Activated T-cell treated with anti-CD3 and anti-CD28 coated beads, Interleukin-2, amount 50 U/mL, for 72 hours (primary cell): ENCODE measurements around the gene RORC. TPM values are rescaled to one million over a fixed set of nuclear protein-coding genes. Genes with fewer than 3 reads are reported as not detected.
"Not testable (repeated sequence)": the region's sequence is repeated elsewhere in the genome, so short reads cannot be mapped to it uniquely, and the experiment has no call there.

Experiments used
- ATAC-seq, 2 donors: fragments of 150-1000 bp; cut with Tn5 transposase; replicated peaks in 1 of 2; 2 replicates each; pipeline ENCODE4 v1.10.0; 2021; ENCODE audit warnings: moderate library complexity in 2 of 2, mild to moderate bottlenecking in 1 of 2
- DNase-seq, 2 donors: peaks; one replicate each; pipeline ENCODE4 v3.0.0; 2021 to 2022; ENCODE audit warnings: mixed read lengths in 1 of 2
- H3K27ac Mint-ChIP-seq: one replicate; pipeline ENCODE4 v1.8.0; 2022; ENCODE audit warnings: mild to moderate bottlenecking, moderate library complexity, mixed read lengths
- H3K27me3 Mint-ChIP-seq: one replicate; pipeline ENCODE4 v1.8.0; 2022; ENCODE audit warnings: low read depth, mixed read lengths
- H3K36me3 Mint-ChIP-seq, 2 donors: one replicate each; pipeline ENCODE4 v1.8.0; 2022; ENCODE audit warnings: mixed read lengths in 2 of 2, mild to moderate bottlenecking in 1 of 2; ENCODE audit not compliant: insufficient read depth in 2 of 2
- H3K4me1 Mint-ChIP-seq: one replicate; pipeline ENCODE4 v1.8.0; 2022; ENCODE audit warnings: low read depth, mixed read lengths
- H3K4me3 Mint-ChIP-seq, 2 donors: one replicate each; pipeline ENCODE4 v1.8.0; 2022; ENCODE audit warnings: mild to moderate bottlenecking in 2 of 2, mixed read lengths in 2 of 2, moderate library complexity in 2 of 2
- H3K9me3 Mint-ChIP-seq, 2 donors: one replicate each; pipeline ENCODE4 v1.8.0; 2022; ENCODE audit warnings: mixed read lengths in 2 of 2
- total RNA-seq, 2 donors: library from RNA; stranded (reverse); gene quantifications; one replicate each; pipeline ENCODE4 v1.2.3, GENCODE V29; 2022

The RORC gene
- 10 to 100 TPM in 1 of 2 donors, 1 to 10 TPM in 1; 1.8 to 10.3 TPM for total RNA-seq

DNA sequence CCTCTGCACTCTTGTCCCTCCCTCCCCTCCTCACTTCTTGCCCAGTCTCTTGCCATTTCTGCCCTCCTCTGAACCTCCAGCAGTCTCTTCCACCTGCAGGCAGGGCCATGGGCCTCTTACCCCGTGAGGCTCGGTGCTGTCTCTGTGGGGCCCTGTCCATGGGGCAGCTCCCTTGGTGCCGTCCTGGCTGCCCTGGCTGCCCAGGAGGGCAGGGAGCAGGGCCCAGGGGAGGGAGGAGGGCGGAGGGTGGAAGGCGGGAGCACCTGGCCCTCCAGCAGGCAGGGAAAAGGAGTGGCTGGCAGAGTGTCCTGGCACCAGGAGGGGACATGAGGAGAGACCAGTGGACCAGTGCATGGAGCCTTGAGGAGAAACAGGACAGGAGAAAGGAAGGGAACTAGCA lies at the start of gene RORC:
RORC (minus strand) TSS at position 198 of the 400 bp plus-strand sequence; CDS start at position 160, 38 bp downstream.
- Mint-ChIP-seq H3K9me3 (no peaks in the 10 kb centered on the region), H3K4me3 (peak within 1 kb of the TSS; percentile 71 to 82), H3K36me3 (no peaks in the 10 kb centered on the region), H3K4me1 (peaks cover 85% of the 10 kb centered on the region), H3K27ac (peak within 1 kb of the TSS; percentile 55), H3K27me3 (no peaks in the 10 kb centered on the region)
- no peak for ATAC-seq
- DNase-seq: no peak

DNA sequence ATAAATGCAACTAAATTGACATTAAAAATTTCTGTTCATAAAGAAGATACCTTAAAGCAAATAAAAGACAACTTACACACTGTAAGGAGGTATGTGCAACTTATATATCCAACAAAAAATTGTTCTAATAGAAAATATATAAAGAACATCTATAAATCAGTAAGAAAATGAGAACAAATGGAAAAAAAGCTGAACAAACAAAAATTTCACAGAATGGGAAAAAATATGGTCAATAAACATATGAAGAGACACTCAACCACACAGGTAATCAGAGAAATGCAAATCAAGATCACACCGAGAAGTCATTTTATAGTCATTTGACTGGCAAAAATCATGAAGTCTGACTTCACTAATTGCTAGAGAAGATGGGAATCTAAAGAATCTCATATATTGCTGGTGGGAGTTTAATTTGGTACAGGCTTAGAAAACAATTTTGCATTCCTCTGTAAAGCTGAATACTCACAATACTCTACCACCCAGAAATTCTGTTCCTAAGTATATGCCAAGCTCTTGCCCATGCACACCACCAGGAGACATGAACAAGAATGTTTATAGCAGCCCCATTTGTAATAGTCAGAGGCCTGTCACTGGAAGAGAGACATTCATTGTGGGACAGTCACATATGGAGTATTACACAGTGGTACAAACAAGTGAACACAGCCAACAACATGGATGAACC lies 44.0 kb upstream of the RORC start:
- Mint-ChIP-seq H3K27me3 (no peaks in the 10 kb centered on the region), H3K4me1 (peaks cover 14% of the 10 kb centered on the region), H3K9me3 (no peaks in the 10 kb centered on the region), H3K4me3 (no peak overlapping the region), H3K36me3 (peaks cover 0 to 12% of the 10 kb centered on the region in 2 donors), H3K27ac (no peak overlapping the region)
- ATAC-seq (no peak), DNase-seq (no peak)

DNA sequence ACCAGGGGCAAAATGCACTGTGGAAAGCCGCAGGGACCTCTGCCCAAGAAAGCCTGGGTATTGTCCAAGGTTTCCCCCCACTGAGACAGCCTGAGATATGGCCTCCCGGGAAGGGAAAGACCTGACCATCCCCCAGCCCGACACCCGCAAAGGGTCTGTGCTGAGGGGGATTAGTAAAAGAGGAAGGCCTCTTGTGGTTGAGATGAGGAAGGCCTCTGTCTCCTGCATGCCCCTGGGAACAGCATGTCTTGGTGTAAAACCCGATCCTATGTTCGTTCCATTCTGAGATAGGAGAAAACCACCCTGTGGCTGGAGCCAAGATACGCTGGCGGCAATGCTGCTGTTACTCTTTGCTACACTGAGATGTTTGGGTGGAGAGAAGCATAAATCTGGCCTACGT lies 41.2 kb upstream of the RORC start:
- not testable (repeated sequence) for ATAC-seq, H3K27ac Mint-ChIP-seq, H3K9me3 Mint-ChIP-seq, DNase-seq, H3K27me3 Mint-ChIP-seq, H3K4me3 Mint-ChIP-seq
- Mint-ChIP-seq H3K36me3 (peaks cover 0 to 11% of the 10 kb centered on the region in 2 donors), H3K4me1 (peaks cover 17% of the 10 kb centered on the region)

DNA sequence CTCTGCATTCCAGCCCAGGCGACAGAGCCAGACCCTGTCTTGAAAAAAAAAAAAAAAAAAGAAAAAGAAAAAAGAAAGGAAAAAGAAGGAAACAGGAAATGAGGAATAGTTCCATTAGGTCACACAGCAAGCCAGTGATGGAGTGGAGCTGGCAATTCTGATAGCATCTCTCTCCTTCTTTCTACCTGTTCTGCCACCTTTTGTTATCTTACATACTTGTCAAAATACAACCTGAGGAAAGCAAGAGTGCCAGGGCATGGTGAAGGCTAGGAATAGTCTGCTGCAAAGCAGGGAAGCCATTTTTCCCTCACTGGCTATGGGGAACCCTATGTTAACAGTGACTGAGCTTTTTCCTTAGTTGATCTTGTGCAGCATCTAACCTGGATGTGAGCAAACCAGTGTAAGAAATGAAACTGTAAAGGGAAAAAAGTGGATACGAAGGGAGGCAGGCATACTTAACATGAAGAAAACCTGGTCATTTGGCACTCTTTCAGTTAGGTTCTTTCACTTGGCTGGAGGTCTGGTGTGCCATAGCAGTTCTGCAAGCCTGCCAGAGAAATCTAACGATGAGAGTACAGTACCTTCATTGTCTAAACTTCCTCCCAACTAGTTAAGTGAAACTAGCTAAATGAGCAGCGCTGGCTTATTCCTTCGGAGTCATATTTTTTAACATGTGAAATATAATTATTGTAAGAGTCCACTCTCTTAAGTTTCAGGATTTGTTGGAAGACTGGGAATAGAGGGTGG lies 39.9 kb upstream of the RORC start:
- H3K27ac Mint-ChIP-seq: peak overlapping the region; percentile 60
- H3K4me1 Mint-ChIP-seq: peaks cover 21% of the 10 kb centered on the region
- ATAC-seq: no peak
- H3K9me3 Mint-ChIP-seq: no peaks in the 10 kb centered on the region
- no peaks in the 10 kb centered on the region for H3K27me3 Mint-ChIP-seq
- DNase-seq: no peak
- H3K36me3 Mint-ChIP-seq: peaks cover 0 to 11% of the 10 kb centered on the region in 2 donors
- no peak overlapping the region for H3K4me3 Mint-ChIP-seq

DNA sequence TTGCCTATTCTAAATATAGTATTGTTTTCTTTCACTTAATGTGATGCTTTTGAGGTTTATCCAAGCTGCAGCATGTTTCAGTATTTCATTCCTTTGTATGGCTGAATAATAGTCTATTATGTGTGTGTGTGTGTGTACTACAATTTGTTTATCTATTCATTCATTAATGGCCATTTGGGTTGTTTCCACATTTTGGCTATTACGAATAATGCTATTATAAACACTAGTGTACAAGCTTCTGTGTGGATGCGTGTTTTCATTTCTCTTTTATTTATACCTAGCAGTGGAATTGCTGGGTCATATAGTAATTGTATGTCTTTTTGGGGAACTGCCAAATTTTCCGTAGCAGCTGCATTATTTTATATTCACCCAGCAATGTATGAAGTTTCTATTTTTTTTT lies 36.9 kb upstream of the RORC start:
- DNase-seq (no peak), ATAC-seq (no peak)
- peaks cover 13% of the 10 kb centered on the region for H3K4me1 Mint-ChIP-seq
- H3K9me3 Mint-ChIP-seq: no peaks in the 10 kb centered on the region
- peaks cover 0 to 2% of the 10 kb centered on the region in 2 donors for H3K36me3 Mint-ChIP-seq
- H3K27me3 Mint-ChIP-seq: no peaks in the 10 kb centered on the region
- H3K4me3 Mint-ChIP-seq: no peak overlapping the region
- peak overlapping the region; percentile 18 for H3K27ac Mint-ChIP-seq

DNA sequence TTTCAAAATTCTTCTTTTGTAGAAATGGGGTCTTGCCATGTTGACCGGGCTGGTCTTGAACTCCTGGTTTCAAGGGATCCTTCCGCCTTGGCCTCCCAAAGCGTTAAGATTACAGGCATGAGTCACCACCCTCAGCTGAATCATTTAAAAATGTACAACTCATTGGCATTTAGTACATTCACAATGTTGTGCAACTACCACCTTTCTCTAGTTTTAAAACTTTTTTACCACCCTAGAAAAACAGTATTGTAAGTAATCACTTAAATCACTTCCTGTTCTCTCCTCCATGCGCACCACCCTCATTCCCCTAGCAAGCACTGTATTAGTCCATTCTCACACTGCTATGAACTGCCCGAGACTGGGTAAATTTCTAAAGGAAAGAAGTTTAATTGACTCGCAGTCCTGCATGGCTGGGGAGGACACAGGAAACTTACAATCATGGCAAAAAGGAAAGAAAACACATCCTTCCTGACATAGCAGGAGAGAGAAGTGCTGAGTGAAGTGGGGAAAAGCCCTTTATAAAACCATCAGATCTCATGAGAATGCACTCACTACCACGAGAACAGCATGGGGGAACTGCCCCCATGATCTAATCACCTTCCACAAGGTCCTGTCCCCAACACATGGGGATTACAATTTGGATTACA lies 36.3 kb upstream of the RORC start:
- peak; percentile 27 to 29 for DNase-seq
- no peaks in the 10 kb centered on the region for H3K36me3 Mint-ChIP-seq
- H3K27me3 Mint-ChIP-seq: no peaks in the 10 kb centered on the region
- peak; percentile 70 to 82 for ATAC-seq
- H3K9me3 Mint-ChIP-seq: no peaks in the 10 kb centered on the region
- peaks cover 13% of the 10 kb centered on the region for H3K4me1 Mint-ChIP-seq
- peak overlapping the region; percentile 85 for H3K27ac Mint-ChIP-seq
- peak overlapping the region in 1 of 2 donors; percentile 4 for H3K4me3 Mint-ChIP-seq

DNA sequence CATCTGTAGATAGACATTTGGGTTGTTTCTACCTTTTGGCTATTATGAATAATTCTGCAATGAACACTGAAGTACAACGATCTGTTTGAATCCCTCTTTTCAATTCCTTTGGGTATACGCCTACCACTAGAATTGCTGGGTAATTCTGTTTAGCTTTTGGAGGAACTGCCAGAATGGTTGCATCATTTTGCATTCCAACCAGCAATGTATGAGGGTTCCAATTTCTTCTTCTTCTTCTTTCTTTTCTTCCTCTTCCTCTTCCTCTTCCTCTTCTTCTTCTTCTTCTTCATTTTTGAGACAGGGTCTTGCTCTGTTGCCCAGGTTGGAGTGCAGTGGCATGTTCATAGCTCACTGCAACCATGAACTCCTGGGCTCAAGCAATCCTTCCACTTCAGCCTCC lies 35.7 kb upstream of the RORC start:
- Mint-ChIP-seq H3K4me3 (no peak overlapping the region), H3K4me1 (peaks cover 13% of the 10 kb centered on the region), H3K27ac (peak overlapping the region; percentile 85), H3K9me3 (no peaks in the 10 kb centered on the region), H3K36me3 (no peaks in the 10 kb centered on the region), H3K27me3 (no peaks in the 10 kb centered on the region)
- ATAC-seq (no peak), DNase-seq (no peak)

DNA sequence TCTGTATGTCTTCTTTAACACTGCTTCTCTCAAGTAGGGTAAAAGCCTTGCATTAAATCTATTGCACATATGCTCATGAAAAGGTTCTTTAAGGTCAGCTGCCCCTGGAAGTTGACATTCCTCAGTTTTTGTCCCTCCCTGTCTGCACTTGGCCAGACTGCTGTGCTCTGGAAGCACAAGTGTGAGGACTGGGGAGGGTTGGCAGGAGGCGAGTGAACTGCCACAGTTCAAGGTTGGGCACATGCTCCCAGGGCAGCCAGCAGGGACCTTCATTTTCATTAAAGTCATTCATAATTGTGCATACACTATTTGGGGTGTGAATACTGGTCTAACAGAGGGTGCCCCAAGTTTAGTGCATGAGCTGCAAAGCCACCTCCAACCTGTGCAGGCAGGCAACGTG lies 32.8 kb upstream of the RORC start:
- H3K4me1 Mint-ChIP-seq: peaks cover 19% of the 10 kb centered on the region
- H3K4me3 Mint-ChIP-seq: no peak overlapping the region
- no peak overlapping the region for H3K27ac Mint-ChIP-seq
- H3K27me3 Mint-ChIP-seq: no peaks in the 10 kb centered on the region
- H3K9me3 Mint-ChIP-seq: no peaks in the 10 kb centered on the region
- DNase-seq: no peak
- ATAC-seq: no peak
- H3K36me3 Mint-ChIP-seq: no peaks in the 10 kb centered on the region

DNA sequence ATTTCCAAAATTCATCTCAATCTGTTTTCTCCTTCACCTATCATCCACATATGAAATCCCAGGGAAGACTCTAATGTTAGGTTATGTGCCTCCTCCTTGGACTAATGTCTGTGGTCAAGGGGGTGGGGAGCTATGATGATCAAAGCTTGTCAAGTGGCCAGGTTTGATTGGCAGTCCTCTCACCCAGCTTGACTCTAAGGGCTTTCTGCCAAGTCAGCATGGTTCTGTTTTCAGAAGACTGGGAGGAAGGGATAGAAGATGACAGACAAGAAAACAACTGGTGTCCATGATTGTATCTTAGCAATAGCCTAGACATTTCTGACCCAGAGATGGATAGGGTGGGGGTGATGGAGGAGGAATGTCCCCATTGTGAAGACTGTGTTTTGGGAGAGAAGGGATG lies 31.0 kb upstream of the RORC start:
- H3K36me3 Mint-ChIP-seq: no peaks in the 10 kb centered on the region
- peaks cover 10% of the 10 kb centered on the region for H3K4me1 Mint-ChIP-seq

DNA sequence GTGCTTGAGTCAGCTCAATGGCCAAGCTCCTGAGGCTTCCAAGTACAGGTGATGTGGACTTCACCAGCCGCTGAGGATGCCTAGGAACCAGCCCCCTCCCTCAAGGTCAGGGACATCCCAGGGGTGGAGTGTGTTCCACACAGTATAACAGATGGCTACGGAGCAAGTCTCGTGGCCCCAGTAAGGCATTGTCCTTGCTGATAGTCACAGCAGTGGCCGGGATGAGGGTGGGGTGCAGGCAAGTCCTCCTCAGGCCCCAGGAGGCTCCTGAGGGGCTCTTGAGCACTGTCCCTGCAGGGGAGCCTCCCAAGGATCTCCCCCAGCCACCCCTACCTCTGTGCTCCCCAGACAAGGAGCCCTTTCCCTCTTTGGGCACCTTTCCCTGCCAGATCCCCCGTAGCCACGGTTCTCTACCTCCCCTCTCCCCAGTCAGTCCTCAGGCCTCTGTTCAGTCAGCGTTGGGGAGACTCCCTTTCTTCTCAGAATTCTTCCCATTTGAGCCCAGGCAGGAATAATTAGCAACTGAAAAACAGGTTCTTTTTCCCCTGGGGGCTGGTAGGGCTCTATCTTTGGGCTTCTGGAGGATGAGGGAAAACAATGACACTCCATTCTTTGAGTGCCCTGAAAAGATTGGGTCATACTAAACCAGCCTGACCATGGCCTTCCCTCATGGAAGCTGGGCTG lies 29.0 kb upstream of the RORC start:
- ATAC-seq: peak in 1 of 2 donors; percentile 11
- H3K27ac Mint-ChIP-seq: no peak overlapping the region

More for the DNA sequence above, 31.0 kb upstream of the RORC start:
- Mint-ChIP-seq H3K9me3 (no peaks in the 10 kb centered on the region), H3K4me3 (no peak overlapping the region), H3K27ac (no peak overlapping the region), H3K27me3 (no peaks in the 10 kb centered on the region)
- DNase-seq: no peak
- ATAC-seq: no peak

DNA sequence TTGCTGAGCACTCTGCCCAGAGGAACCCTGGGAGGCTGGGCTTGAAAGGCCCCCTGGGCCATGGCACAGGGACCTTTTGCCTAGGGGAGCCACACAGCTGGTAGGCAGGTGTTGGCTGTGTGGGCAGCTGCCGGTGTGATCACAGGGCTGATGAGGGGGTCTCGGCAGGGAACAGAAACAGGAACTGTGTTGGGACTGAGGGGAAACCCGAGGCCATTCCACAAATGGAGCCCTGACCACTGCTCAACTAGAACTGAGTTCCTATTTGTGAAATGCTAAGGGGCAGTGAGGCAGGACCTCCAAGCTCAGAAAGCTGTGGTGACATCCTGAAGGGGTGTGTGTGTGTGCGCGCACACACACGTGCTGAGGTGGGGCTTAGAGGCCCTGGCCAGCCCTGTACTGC lies 28.3 kb upstream of the RORC start:
- no peak overlapping the region for H3K4me3 Mint-ChIP-seq
- ATAC-seq: no peak
- DNase-seq: no peak
- H3K27ac Mint-ChIP-seq: peak overlapping the region; percentile 8
- no peaks in the 10 kb centered on the region for H3K9me3 Mint-ChIP-seq
- H3K36me3 Mint-ChIP-seq: no peaks in the 10 kb centered on the region
- H3K4me1 Mint-ChIP-seq: peaks cover 8% of the 10 kb centered on the region
- H3K27me3 Mint-ChIP-seq: no peaks in the 10 kb centered on the region

More for the DNA sequence above, 29.0 kb upstream of the RORC start:
- Mint-ChIP-seq H3K4me3 (no peak overlapping the region), H3K9me3 (no peaks in the 10 kb centered on the region), H3K36me3 (no peaks in the 10 kb centered on the region), H3K4me1 (peaks cover 8% of the 10 kb centered on the region), H3K27me3 (no peaks in the 10 kb centered on the region)
- no peak for DNase-seq

DNA sequence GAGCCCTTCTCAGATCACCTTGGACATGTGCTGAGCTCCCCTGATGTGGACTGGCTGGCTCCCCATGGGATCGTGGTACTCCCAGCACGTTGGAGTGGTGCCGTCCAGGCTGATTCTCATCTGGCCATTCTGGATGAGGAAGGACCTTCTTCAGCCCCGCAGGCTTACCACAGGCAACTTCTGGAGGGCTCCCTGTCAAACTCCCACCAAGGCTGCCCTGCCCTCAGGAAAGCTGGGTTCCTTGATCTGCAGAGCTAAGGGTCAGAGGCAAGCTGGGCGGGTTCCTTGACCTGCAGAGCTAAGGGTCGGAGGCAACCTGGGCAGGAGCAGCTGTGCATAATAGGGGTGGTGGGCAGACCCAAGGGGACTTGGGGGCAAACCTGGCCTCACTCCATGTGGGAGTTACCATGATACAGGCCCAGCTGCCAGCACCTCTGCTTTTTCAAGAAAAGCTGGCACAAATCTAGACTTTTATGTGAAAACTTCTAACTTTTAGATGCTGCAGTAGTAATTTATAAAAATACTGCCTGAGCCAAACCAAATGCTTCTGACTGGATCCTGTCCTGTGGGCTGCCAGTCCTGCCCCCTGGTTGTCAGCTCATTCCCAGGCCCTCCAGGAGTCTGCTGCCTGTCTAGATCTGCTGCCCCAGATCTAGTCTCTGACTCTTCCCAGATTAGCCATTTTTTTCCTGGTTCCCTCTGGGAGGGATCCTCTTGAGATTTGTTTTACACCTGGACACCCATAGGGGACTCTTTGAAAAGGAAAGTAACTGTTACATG lies 27.5 kb upstream of the RORC start:
- H3K27ac Mint-ChIP-seq: no peak overlapping the region
- H3K36me3 Mint-ChIP-seq: no peaks in the 10 kb centered on the region
- peak in 1 of 2 donors; percentile 16 for ATAC-seq
- no peak overlapping the region for H3K4me3 Mint-ChIP-seq
- no peaks in the 10 kb centered on the region for H3K27me3 Mint-ChIP-seq
- no peaks in the 10 kb centered on the region for H3K9me3 Mint-ChIP-seq
- peaks cover 8% of the 10 kb centered on the region for H3K4me1 Mint-ChIP-seq
- DNase-seq: no peak
